HG03432 (cell line): ENCODE results near the gene TREX2.
A peak's percentile ranks its signal among the peaks of the same experiment; 100 is the strongest.
"Not testable (repeated sequence)": the region's sequence is repeated elsewhere in the genome, so short reads cannot be mapped to it uniquely, and the experiment has no call there.

ENCODE experiments used
- ATAC-seq: cut with Tn5 transposase; IDR thresholded peaks from one replicate; pipeline ENCODE4 v1.9.1; 2021; ENCODE audit warnings: mild to moderate bottlenecking, moderate library complexity; ENCODE audit not compliant: unreplicated experiment

Gene TREX2

DNA sequence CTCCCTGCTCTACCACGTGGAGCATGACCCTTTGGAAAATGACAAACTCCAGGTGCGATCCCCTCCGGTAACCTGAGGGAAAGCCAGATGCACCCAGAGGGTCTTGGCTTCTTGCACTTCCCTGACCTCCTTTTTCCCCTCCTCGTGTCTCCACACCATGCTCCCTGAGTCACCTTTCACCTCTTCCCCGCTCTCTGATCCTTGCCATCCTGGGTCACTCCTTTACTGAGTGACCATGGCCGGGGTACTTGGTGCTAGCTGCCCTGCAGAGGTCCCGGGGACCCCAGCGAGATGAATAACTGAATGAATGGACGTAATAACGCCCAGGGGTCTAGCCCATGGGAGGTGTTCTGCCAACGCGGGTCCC lies 35.0 kb downstream of the TREX2 start:
- ATAC-seq: no peak

DNA sequence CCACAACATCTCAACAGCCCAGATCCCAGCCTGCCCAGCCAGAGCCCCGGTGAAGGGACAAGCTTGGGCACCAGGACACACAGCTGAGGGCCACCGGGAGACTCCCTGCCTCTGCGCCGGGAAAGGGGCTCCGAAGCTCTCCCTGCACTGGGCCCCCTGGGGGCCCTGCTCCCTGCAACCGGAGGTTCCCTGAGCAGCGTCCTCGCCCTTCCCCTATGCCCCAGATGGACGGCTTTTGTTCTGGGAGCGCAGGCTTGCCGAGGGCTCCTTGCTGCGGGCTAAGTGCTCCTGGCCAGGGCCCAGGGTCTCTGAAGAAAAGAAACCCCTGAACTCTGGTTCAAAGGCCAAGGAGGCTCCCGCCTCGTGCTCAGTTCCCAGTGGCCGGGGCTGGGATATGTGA lies 35.5 kb downstream of the TREX2 start:
- ATAC-seq: no peak

DNA sequence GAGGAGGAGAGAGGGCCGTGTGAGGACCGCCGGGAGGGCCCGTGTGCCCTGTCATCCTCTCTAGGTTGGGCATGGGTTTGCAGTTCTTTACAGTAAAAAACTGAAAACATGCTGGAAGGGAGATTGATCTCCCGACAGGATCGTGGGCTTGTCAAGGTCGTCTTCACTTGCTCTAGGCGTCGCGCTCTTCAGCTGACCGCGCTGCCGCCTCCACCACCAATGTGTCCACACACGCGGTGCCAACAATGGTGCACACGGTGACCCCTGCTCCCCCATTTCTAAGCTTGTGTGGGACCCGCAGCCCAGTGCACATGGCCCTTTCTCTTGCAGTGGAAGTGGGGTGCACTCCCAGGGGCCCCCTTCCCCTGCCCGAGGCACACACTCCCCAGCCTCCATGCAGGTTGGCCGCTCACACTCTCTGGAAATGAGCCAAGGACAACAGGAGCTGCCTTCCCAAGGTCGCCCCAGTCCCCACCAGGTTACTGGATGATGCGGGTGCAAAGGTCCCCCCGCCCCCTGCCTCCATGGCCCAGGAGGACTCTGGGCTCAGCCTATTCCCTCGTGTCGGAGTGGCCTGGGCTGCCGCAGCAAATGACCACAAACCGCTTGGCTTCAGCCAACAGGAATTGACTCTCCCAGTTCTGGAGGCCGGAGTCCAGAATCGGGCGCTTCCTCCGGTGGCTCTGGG lies 36.3 kb downstream of the TREX2 start:
- ATAC-seq: no peak

DNA sequence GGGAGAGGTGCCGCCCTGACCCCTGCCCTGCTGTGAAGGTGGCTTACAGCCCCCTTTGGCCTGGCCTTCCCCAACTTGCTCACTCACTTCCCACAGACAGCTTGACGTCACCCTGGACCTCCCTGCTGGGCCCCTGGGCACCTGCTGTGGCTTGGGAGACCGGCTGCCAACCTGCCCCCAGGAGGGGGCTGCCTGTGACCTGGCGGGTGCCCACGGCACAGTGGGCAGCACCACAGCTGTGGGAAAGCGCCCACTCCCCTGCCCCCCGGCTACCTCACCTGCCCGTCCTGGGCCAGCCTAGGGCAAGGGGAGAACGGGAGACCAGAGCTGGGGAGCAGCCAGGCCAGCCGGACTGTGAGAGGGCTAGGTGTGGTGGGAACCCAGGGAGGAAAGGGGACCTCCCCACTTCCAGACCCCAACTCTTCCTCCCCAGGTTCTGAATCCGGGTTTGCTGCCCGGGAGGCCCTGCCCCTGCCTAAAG lies 36.9 kb downstream of the TREX2 start:
- no peak for ATAC-seq

DNA sequence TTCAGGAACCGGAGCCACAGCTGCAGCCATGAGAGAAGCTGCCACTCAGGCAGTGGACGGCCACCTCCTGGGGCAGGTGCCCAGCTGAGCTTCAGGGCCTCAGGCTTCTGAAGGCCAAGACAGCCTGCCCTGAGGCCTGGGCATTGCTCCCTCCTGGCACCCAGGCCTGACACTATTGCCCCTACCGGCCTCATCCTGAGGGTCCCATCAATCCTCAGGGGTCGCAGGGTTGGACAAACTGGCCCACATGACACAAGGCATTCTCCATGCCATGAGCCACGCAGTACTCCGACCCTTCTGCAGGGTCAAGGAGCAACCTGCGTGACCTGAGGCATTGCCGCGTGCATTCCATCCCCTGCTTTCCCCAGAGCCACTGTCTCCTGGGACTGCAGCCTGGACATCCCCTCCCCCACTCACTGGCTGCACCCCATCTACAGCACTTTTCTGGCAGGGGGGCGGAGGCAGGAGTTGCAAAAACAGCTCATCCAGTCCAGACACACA lies 37.6 kb downstream of the TREX2 start:
- ATAC-seq: no peak

DNA sequence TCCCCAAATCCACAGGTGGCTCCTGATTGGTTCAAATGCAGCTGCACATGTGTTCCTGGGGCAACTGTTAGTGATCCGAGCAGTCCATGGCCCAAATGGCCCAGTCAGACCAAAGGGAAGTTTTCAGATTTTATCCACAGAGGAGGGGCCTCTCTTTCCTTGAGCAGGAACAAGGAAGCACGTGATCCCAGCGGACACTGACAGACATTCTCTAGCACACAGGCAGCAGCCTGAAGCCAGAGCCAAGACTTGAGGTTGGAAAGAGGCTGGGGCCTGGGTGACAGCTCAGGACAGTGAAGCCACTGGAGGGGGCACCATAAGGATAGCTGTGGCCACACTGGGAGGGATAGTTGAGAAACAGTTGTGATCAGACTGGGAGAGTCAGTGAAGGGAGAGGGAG lies 38.1 kb downstream of the TREX2 start:
- no peak for ATAC-seq

DNA sequence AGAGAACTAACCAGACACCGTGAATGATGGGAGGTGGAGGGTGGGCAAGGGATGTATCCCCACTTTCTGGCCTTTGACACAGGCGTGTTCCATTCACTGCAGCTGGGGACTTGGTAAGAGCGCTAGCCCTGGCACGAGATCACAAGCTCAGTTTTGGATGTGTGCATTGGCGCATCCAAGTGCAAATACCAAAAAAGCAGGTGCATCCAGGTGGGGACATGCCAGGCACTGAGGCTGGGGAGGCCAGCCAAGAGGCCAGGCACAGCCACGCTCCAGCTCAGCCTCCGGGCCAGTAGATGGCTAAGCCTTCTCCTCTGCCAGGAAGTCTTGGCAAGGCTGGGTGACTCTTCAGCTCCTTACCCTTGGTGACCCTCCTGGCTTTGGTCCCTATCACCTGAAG lies 39.0 kb downstream of the TREX2 start:
- ATAC-seq: no peak

DNA sequence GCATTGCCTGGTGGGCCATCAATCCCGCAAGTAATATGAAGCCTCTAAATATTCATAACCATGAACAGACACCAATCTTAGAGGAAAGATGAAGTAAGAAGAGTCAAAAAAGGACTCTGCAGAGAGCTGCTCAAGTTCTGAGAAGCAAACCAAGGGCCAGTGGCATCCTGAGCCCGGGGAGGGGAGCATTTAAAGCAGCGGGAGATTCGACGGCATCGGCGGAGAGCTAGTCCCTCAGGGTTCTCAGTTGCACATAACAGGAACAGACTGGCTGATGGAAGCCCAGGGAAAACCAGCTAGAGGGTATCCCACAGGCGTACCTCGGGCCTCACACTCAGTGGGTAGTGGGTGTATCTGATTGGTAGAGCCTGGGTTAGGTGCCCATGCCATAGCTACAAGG lies 39.8 kb downstream of the TREX2 start:
- ATAC-seq: no peak

DNA sequence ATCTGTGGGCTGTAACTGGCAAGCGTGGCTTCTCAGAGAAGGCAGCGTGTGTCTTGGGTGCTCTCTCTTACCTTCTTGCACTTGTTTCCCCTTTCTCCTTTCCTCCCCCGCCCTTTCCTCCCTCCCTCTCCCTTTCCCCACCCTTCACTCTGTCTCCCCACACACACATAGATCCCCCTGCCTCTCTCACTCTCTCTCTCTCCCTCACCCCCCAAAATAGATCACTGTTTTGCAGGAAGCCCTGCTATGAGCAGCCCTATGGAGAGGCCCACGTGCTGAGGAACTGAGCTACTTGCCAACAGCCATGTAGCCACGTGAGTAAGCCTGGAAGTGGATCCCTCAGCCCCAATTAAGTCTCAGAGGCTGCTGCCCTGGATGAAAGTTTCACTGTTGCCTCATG lies 40.4 kb downstream of the TREX2 start:
- ATAC-seq: no peak

DNA sequence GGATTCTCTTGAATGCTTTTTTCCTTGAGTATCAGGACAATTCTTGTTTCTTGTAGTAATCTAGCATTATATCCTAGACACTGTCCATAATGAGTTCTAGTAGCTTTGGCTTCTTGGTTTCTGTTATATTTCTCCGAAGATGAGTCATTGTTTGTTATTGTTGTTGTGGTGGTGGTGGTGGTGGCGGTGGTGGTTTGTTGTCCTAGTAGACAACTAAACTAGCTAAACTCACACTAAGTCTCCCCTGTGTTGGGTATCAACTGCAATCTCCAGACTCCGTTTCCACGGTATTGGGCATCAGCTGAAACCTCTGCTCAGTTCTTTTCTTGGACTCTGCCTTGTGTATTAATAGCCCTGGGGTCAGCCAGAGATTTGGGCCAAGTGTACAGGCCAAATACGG lies 41.5 kb downstream of the TREX2 start:
- not testable (repeated sequence) for ATAC-seq

DNA sequence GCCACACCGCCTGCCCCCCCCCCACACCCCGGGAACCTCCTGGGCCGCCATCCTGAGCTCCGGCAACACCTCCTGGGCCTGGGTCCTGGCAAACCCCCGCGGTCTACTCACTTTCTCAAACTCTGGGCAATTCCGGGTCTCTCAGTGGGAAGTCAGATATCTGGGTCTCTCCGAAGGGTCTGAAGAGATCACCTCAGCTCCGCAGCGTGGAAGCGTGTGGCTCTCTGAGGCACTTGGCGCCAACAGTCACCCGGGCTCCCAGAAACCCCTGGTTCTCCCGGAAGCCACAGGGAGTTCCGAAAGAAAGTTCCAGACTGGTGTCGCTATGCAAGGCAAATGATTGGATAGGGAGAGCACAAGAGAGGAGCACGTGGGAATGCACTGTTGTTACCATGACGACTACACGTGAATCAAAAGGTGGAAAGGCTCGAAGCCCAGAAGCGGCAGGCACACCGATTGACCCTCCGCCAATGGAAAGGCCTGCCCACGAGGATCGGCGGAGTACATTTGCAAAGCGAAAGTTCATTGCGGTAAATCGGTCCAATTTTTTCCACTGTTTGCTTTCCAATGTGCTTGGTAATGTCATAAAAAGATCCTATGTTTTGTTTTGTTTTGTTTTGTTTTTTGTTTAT lies 44.6 kb downstream of the TREX2 start, which contains the start of gene PNMA6E:
TSS of gene PNMA6E (minus strand) at position 218 of the 632 bp plus-strand sequence. CDS start 2,501 bp downstream, outside the sequence.
- no peak for ATAC-seq

DNA sequence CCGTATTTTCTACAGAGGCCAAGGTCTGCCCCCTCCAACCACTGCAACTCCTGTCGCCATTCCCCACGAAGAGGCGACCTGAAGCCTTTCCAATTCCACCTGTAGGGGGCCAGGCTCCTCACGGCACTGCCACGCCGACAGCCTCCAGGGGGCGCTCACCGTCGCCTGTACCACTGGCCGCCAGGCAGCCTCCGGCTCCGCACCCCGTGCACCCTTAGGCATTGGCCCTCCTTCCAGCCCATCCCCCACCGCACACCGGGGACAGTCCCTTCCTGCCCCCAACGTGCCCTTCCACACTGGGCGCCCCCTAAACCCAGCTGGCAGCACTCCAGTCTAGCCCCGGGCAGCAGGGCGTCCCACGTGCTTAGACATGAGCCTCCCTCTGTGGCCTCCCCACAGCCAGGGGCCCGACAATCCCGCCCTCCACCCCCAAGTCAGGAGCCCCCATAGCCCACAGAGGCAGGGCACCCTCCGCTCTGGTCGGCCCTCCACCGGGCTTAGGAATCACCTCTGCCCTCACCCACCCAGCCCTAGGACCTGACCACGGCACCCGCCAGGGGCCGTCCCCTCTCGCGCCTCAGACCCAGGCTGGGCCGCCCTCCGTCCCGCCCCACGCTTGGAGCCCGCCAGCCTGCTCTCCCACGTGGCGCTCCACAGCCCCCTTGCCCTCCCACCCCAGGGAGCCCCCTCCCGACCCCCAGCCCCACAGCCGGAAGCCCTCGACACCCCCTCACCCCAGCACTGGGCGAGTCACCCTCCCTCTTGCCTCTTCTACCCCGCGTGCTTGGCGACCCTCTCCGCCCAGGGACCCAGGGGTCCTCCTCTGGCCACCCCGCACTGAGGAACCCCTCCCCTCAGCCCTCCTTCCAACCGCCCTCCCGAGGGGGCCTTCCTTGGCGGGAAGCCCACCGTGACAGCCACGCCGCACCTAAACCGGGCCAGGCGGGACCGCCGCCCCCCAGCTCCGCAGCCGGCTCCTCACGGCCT lies 45.4 kb downstream of the TREX2 start:
- ATAC-seq: peak; percentile 67

DNA sequence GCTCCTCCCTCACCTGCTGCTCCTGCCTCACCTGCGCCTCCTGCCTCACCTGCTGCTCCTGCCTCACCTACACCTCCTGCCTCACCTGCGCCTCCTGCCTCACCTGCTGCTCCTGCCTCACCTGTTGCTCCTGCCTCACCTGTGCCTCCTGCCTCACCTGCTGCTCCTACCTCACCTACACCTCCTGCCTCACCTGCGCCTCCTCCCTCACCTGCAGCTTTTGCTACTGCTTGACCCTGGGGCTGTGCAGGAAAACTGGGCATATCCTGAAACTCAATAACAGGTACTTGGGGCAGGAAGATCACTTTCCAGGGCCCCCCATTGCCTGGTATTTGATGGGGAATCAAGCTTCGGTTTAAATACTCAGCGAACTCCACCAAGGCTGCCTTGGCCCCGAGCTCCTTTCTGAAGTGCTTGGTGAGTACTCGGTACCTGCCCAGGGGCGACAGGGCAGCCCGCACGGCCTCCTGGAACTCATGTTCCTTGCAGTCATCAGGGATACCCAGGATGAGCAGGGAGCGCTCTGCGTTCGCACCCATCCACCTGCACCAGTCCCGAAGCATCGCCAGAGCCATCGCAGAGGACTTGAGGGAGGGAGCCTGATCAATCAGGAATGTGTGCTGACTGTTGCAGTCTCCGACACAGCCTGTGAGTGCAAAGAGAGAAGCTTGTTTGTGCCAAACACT lies 47.4 kb downstream of the TREX2 start:
- ATAC-seq: no peak

DNA sequence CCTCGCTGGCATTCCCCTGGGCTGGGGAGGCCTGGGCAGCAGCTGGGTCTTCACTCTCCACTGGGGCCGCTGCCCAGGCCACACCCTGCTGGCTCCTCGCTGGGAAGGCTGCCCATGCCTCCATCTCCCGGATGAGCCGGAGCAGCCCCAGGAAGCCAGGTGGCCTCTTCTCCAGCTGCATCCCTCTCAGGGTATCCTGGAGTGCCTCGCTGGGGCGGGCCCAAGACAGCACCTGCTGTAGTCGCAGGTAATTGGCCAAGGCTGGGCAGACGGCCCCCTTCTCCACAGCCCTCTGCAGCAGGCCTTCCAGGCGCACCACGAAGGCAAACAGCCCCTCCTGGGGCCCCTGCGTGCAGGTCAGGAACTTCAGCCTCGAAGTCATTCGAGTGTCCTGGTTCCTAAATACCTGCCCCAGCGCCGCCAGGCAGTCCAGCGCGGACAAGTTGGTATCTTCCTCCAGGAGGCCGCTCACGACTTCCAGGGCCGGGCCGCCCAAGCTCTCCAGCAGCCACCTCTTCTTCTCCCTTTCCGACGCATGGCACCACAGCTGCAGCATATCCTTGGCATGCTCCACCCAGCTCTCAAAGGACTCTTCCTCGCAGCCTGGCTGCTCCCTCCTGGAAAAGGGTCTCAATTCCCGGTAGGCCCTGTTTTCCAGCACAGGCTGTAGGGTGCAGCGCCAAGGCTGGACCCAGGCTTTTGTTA lies 48.4 kb downstream of the TREX2 start:
- ATAC-seq: no peak

DNA sequence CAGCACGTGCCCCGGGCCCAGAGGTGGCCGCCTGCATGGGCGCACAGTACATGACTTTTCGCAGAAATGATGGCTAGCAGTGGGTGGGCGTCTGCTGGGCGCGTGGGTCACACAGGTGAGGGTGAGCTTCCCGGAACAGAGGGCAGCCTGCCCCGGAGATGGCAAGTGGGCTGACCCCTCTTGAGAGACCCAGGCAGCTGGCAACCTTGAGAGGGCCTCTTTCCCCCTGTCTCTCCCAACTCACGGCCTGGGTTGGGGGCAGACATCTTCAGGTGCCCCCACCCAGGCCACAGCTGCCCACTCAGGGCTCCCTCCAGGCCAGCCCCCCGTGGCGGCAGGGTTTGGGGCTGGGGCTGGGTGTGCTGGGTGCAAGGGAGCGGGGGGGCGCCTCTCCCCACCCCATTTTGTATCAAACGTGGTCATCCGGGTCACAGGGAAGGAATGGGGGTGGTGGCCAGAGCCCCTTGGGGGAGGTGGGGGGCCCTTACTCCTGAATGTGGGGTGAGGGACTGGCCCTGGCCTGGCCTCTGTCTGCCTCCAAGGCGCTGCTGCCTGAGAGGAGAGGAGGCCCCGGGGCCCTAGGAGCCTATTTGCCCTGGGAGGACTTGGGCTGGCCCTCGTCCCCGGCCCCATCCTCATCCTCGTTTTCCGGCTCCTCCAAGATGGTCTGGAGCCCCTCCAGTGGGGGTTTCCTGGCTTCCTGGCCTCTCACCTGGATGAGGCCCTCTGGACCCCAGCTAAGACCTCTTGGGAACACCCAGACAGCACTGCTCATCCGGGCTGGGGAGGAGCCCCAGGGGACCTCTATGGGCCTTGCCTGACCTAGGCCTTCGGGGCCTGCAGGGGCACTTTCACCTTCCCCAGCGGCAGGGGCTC lies 49.3 kb downstream of the TREX2 start:
- ATAC-seq: no peak

DNA sequence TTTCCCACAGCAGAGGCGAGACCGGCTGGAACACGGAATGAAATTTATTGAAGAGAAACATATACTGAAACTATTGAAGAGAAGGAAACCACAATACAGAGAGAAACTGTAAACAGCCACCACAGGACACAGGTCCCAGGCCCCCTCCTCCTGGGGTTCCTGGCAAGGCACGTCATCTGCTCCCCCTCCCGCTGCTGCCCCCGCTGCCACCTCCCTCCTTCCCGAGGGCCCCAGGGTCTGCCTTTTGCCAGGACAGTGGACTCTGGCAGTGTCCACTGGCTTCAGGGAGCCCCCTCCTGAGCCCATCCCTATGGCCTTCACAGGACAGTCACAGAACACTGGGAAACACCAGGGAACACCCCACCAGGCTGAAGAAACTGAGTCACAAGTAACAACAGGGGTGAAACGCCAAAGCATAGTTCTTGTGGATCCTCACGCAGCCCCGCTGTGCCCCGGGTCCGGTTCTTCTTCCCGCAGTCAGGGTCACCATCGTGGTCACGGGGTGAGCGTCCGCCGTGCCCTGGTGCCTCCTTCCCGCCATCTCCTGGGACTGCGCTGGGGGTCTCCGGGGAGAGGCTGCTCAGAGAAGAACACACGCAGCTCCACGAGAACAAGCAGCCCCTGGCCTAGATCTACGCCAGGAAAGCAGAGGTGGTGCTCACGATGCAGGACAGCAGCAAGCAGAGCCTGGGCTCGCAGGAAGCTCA lies 50.1 kb downstream of the TREX2 start:
- no peak for ATAC-seq

DNA sequence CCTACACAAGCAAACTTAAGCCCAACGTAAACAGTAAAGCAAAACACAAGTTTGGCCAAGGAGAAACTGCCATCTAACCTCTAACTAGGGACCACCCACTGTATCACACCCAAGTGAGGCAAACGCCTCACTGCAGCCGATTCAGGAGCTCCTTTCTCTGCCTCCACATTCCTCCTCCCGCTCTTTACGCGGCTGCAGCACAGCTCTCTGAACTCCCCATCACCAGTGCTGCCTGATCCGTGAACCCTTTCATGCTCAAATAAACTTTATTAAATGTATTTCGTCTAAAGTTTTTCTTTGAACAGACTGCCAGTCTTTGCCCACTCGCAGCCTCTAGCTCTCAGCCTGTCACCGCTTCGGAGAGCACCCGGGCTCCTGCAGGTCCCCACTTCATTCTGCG lies 51.2 kb downstream of the TREX2 start:
- ATAC-seq: no peak
